ENCODE data around the gene ADCY2. TPM values are rescaled to one million over a fixed set of nuclear protein-coding genes. Genes with fewer than 3 reads are reported as not detected.

The ADCY2 gene
- polyA plus RNA-seq, 1 of the 3 experiments (the other 2 are of a cell fraction): not detected

- no peak overlapping the region for H3K9ac ChIP-seq
- ChIA-PET POLR2A (no interaction called here), CTCF (interaction anchor here (1.0 kb wide), 1 partner anchor 69 kb away, joined by 3 read pairs; no protein-coding TSS in a partner anchor)
- H3K9me2 ChIP-seq: no peaks in the 10 kb centered on the region
- WGBS (ENCODE audit: low lambda C conversion rate): 9% methylated on average over 1 of the region's 1 CpG
- no peaks in the 10 kb centered on the region for H3K9me3 ChIP-seq
- no peak overlapping the region for H2AFZ ChIP-seq (ENCODE audit: low read depth)
- no peak overlapping the region for H3K4me3 ChIP-seq (ENCODE audit: low read depth in 2 of 2, low read length in 1 of 2)
- H3K36me3 ChIP-seq (replicated peaks in 1 of 2; ENCODE audit: control insufficient read depth in 1 of 2, insufficient read depth in 2 of 2, low read length in 1 of 2): no peaks in the 10 kb centered on the region
- H3K27ac ChIP-seq (ENCODE audit: low read depth in 2 of 2, low read length in 1 of 2): no peak overlapping the region
- no peak for TF ChIP-seq RFX5 (IDR thresholded peaks at IDR 0.05; ENCODE audit: low read length)
- no peak for TF ChIP-seq CTCF (IDR thresholded peaks at IDR 0.05)
- TF ChIP-seq TEAD4 (IDR thresholded peaks at IDR 0.05; ENCODE audit: borderline replicate concordance, insufficient read depth): no peak
- TF ChIP-seq MEF2A (IDR thresholded peaks at IDR 0.05; ENCODE audit: borderline replicate concordance, low read depth): no peak
- no peak for TF ChIP-seq USF2 (IDR thresholded peaks at IDR 0.05; ENCODE audit: borderline replicate concordance, low read depth, low read length)
- TF ChIP-seq SMC3 (IDR thresholded peaks at IDR 0.05; ENCODE audit: low read depth, low read length): no peak
- TF ChIP-seq POLR2AphosphoS5 (IDR thresholded peaks at IDR 0.05; ENCODE audit: low read depth, low read length): no peak
- TF ChIP-seq RCOR1 (IDR thresholded peaks at IDR 0.05; ENCODE audit: low read length): no peak
- no peak for TF ChIP-seq SIN3A (IDR thresholded peaks at IDR 0.05; ENCODE audit: borderline replicate concordance, low read depth, low read length)
- no peaks in the 10 kb centered on the region for H3K27me3 ChIP-seq (ENCODE audit: insufficient read depth)
- no peaks in the 10 kb centered on the region for H3K4me1 ChIP-seq (ENCODE audit: control insufficient read depth in 1 of 2, insufficient read depth in 2 of 2, low read depth in 1 of 2, low read length in 1 of 2)
- H3F3A ChIP-seq (replicated peaks; ENCODE audit: insufficient read depth): no peaks in the 10 kb centered on the region
- DNase-seq: no peak
- no peaks in the 10 kb centered on the region for H4K20me1 ChIP-seq (ENCODE audit: insufficient read depth)
- no peak overlapping the region for H3K4me2 ChIP-seq
- H3K79me2 ChIP-seq (ENCODE audit: insufficient read depth): no peaks in the 10 kb centered on the region
These were observed 182.1 kb downstream of the ADCY2 start for GRCh38 chr5:7578071-7578470.

- ChIA-PET POLR2A (no interaction called here), CTCF (interaction anchor here (0.8 kb wide), 1 partner anchor 8 kb away, joined by 3 read pairs; no protein-coding TSS in a partner anchor)
- no peaks in the 10 kb centered on the region for H3F3A ChIP-seq (replicated peaks; ENCODE audit: insufficient read depth)
- H3K9me2 ChIP-seq: no peaks in the 10 kb centered on the region
- no peak overlapping the region for H3K4me2 ChIP-seq
- no peak for DNase-seq
- no peaks in the 10 kb centered on the region for H3K79me2 ChIP-seq (ENCODE audit: insufficient read depth)
- no peak overlapping the region for H2AFZ ChIP-seq (ENCODE audit: low read depth)
- no peak overlapping the region for H3K4me3 ChIP-seq (ENCODE audit: low read depth in 2 of 2, low read length in 1 of 2)
- no peak overlapping the region for H3K9ac ChIP-seq
- H3K27ac ChIP-seq (ENCODE audit: low read depth in 2 of 2, low read length in 1 of 2): no peak overlapping the region
- H3K9me3 ChIP-seq: no peaks in the 10 kb centered on the region
- no peaks in the 10 kb centered on the region for H3K36me3 ChIP-seq (replicated peaks in 1 of 2; ENCODE audit: control insufficient read depth in 1 of 2, insufficient read depth in 2 of 2, low read length in 1 of 2)
- no peak for TF ChIP-seq FOSL2 (IDR thresholded peaks at IDR 0.05; ENCODE audit: borderline replicate concordance, low read depth)
- TF ChIP-seq RXRA (IDR thresholded peaks at IDR 0.05; ENCODE audit: borderline replicate concordance, low read depth): no peak
- no peak for TF ChIP-seq PBX3 (IDR thresholded peaks at IDR 0.05)
- no peak for TF ChIP-seq TEAD4 (IDR thresholded peaks at IDR 0.05; ENCODE audit: borderline replicate concordance, insufficient read depth)
- TF ChIP-seq RCOR1 (IDR thresholded peaks at IDR 0.05; ENCODE audit: low read length): no peak
- no peak for TF ChIP-seq EP300 (IDR thresholded peaks at IDR 0.05; ENCODE audit: borderline replicate concordance in 1 of 2, low read depth in 1 of 2, low read length in 1 of 2)
- TF ChIP-seq RAD21 (IDR thresholded peaks at IDR 0.05; ENCODE audit: low read length): no peak
- no peak for TF ChIP-seq IRF3 (IDR thresholded peaks at IDR 0.05; ENCODE audit: low read depth, low read length)
- no peak for TF ChIP-seq MEF2A (IDR thresholded peaks at IDR 0.05; ENCODE audit: borderline replicate concordance, low read depth)
- no peak for TF ChIP-seq USF1 (IDR thresholded peaks at IDR 0.05; ENCODE audit: borderline replicate concordance, low read depth)
- TF ChIP-seq SIN3A (IDR thresholded peaks at IDR 0.05; ENCODE audit: borderline replicate concordance, low read depth, low read length): no peak
- TF ChIP-seq RFX5 (IDR thresholded peaks at IDR 0.05; ENCODE audit: low read length): no peak
- no peak for TF ChIP-seq GABPA (IDR thresholded peaks at IDR 0.05; ENCODE audit: low read depth)
- no peaks in the 10 kb centered on the region for H3K27me3 ChIP-seq (ENCODE audit: insufficient read depth)
- H3K4me1 ChIP-seq (ENCODE audit: control insufficient read depth in 1 of 2, insufficient read depth in 2 of 2, low read depth in 1 of 2, low read length in 1 of 2): no peaks in the 10 kb centered on the region
- no peaks in the 10 kb centered on the region for H4K20me1 ChIP-seq (ENCODE audit: insufficient read depth)
- WGBS (ENCODE audit: low lambda C conversion rate): 71% methylated on average over 2 of the region's 2 CpGs
These were observed 188.8 kb downstream of the ADCY2 start for GRCh38 chr5:7584749-7585148.

Measured in SK-N-SH (cell line).